NCI-H146 treated with DMSO at 0.1 percent for 48 hours (cell line): Measurements from ENCODE around the gene PIK3R3.

Experiments
- DNase-seq: peaks from one replicate; lab custom pipeline; 2025; ENCODE audit not compliant: unreplicated experiment; lab: John Stamatoyannopoulos, UW

PIK3R3 gene

GRCh38 chr1:46030074-46030870, 102.2 kb downstream of the PIK3R3 start:
- no peak for DNase-seq

- no peak for DNase-seq
These were observed 104.4 kb downstream of the PIK3R3 start for GRCh38 chr1:46027788-46028573.

GRCh38 chr1:46026531-46026930, 105.9 kb downstream of the PIK3R3 start:
- no peak for DNase-seq

- no peak for DNase-seq
These were observed 111.1 kb downstream of the PIK3R3 start for GRCh38 chr1:46021046-46021996.

- DNase-seq = no peak
These were observed 112.4 kb downstream of the PIK3R3 start for GRCh38 chr1:46020010-46020409.

- no peak for DNase-seq
These were observed 113.1 kb downstream of the PIK3R3 start for GRCh38 chr1:46019348-46019747.

- no peak for DNase-seq
These were observed 114.4 kb downstream of the PIK3R3 start for GRCh38 chr1:46017876-46018503.

- DNase-seq = no peak
These were observed 118.8 kb downstream of the PIK3R3 start for GRCh38 chr1:46013581-46013980.

- DNase-seq = no peak
These were observed 120.2 kb downstream of the PIK3R3 start for GRCh38 chr1:46012236-46012635.

- no peak for DNase-seq
These were observed 121.2 kb downstream of the PIK3R3 start for GRCh38 chr1:46011121-46011695.

- DNase-seq = no peak
These were observed 121.8 kb downstream of the PIK3R3 start for GRCh38 chr1:46010611-46011010.

- DNase-seq = no peak
These were observed 123.8 kb downstream of the PIK3R3 start for GRCh38 chr1:46008585-46008984.

- no peak for DNase-seq
These were observed 126.8 kb downstream of the PIK3R3 start for GRCh38 chr1:46005594-46005993.

- DNase-seq = no peak
These were observed 127.9 kb downstream of the PIK3R3 start for GRCh38 chr1:46004492-46004891.

- no peak for DNase-seq
These were observed 129.1 kb downstream of the PIK3R3 start for GRCh38 chr1:46003315-46003714.

GRCh38 chr1:46002551-46003150, 129.8 kb downstream of the PIK3R3 start:
- DNase-seq = no peak

GRCh38 chr1:46001081-46001785, 131.2 kb downstream of the PIK3R3 start:
- no peak for DNase-seq

GRCh38 chr1:45999507-45999906, 132.9 kb downstream of the PIK3R3 start:
- no peak for DNase-seq

GRCh38 chr1:45998020-45998617, 134.3 kb downstream of the PIK3R3 start:
- DNase-seq = no peak
